ENCODE data around the gene BRD7.

- TF ChIP-seq CTCF (IDR thresholded peaks at IDR 0.05 in 8 of 11, conservative IDR thresholded peaks at IDR 0.05 in 3 of 11) (no peak), POLR2AphosphoS5 (IDR thresholded peaks at IDR 0.05) (no peak), POLR2A (IDR thresholded peaks at IDR 0.05) (no peak)
Measured at GRCh38 chr16:50316848-50317630, 51.7 kb downstream of the BRD7 start.
